GM21390 (cell line): ENCODE measurements around the gene C1QTNF5.

Experiments used
- ATAC-seq: cut with Tn5 transposase; IDR thresholded peaks from one replicate; pipeline ENCODE4 v1.9.1; 2021; ENCODE audit not compliant: unreplicated experiment

The C1QTNF5 gene

GRCh38 chr11:119318240-119319135 lies 22.2 kb downstream of the C1QTNF5 start:
- no peak for ATAC-seq

GRCh38 chr11:119317592-119318239 lies 23.0 kb downstream of the C1QTNF5 start:
- ATAC-seq, result no peak

- no peak for ATAC-seq
These were observed 23.7 kb downstream of the C1QTNF5 start, which contains the start of gene MCAM for GRCh38 chr11:119316729-119317591. Gene MCAM, minus strand, starts transcription at chr11:119317130. Its CDS starts 29 bp downstream, at chr11:119317101.

- no peak for ATAC-seq
These were observed 24.5 kb downstream of the C1QTNF5 start for GRCh38 chr11:119316016-119316728.

- ATAC-seq, result no peak
These were observed 25.3 kb downstream of the C1QTNF5 start for GRCh38 chr11:119315131-119316015.

- ATAC-seq, result no peak
These were observed 26.0 kb downstream of the C1QTNF5 start for GRCh38 chr11:119314726-119315125.

GRCh38 chr11:119310682-119311052 lies 30.0 kb downstream of the C1QTNF5 start:
- no peak for ATAC-seq

- ATAC-seq, result no peak
These were observed 30.6 kb downstream of the C1QTNF5 start for GRCh38 chr11:119309953-119310681.

GRCh38 chr11:119309411-119309810 lies 31.3 kb downstream of the C1QTNF5 start:
- no peak for ATAC-seq

GRCh38 chr11:119307974-119308373 lies 32.7 kb downstream of the C1QTNF5 start:
- ATAC-seq, result no peak

GRCh38 chr11:119307219-119307618 lies 33.5 kb downstream of the C1QTNF5 start:
- no peak for ATAC-seq

GRCh38 chr11:119306373-119306890 lies 34.3 kb downstream of the C1QTNF5 start:
- no peak for ATAC-seq

- ATAC-seq, result no peak
These were observed 34.9 kb downstream of the C1QTNF5 start for GRCh38 chr11:119305556-119306372.

GRCh38 chr11:119303227-119303718 lies 37.4 kb downstream of the C1QTNF5 start:
- ATAC-seq, result no peak

GRCh38 chr11:119300198-119300964 lies 40.3 kb downstream of the C1QTNF5 start:
- no peak for ATAC-seq

- ATAC-seq, result no peak
These were observed 41.3 kb downstream of the C1QTNF5 start for GRCh38 chr11:119299416-119299815.

GRCh38 chr11:119298726-119299125 lies 42.0 kb downstream of the C1QTNF5 start:
- ATAC-seq, result no peak
